ENCODE data around the gene CHKA.

- TF ChIP-seq POLR2A (IDR thresholded peaks at IDR 0.05; ENCODE audit: low read depth, low read length) = no peak
- no peak for TF ChIP-seq RAD21 (IDR thresholded peaks at IDR 0.05; ENCODE audit: low read length)
- TF ChIP-seq SMC3 (IDR thresholded peaks at IDR 0.05; ENCODE audit: low read depth, low read length) = no peak
- TF ChIP-seq CTCF (conservative IDR thresholded peaks at IDR 0.05; ENCODE audit: low read depth, low read length) = no peak
- no peak for TF ChIP-seq BHLHE40 (IDR thresholded peaks at IDR 0.05; ENCODE audit: low read depth, low read length)
- TF ChIP-seq CEBPB (IDR thresholded peaks at IDR 0.05; ENCODE audit: low read depth, low read length) = no peak
Measured at GRCh38 chr11:68135161-68135560, 14.0 kb upstream of the CHKA start.

Data from IMR-90 (cell line).